ENCODE results near the gene PAX5.

Gene PAX5

GRCh38 chr9:36900856-36901220, 133.2 kb downstream of the PAX5 start:
- DNase-seq = no peak

- no peak for DNase-seq
These were observed 133.8 kb downstream of the PAX5 start for GRCh38 chr9:36900136-36900855.

GRCh38 chr9:36899406-36899805, 134.7 kb downstream of the PAX5 start:
- DNase-seq = no peak

- DNase-seq = no peak
These were observed 135.5 kb downstream of the PAX5 start for GRCh38 chr9:36898431-36899020.

GRCh38 chr9:36897478-36897877, 136.6 kb downstream of the PAX5 start:
- no peak for DNase-seq

- DNase-seq = no peak
These were observed 137.0 kb downstream of the PAX5 start for GRCh38 chr9:36897019-36897418.

- no peak for DNase-seq
These were observed 137.8 kb downstream of the PAX5 start for GRCh38 chr9:36896296-36896695.

GRCh38 chr9:36895744-36896260, 138.3 kb downstream of the PAX5 start:
- no peak for DNase-seq

- DNase-seq = no peak
These were observed 139.3 kb downstream of the PAX5 start for GRCh38 chr9:36894695-36895310.

GRCh38 chr9:36893911-36894310, 140.2 kb downstream of the PAX5 start:
- no peak for DNase-seq

- no peak for DNase-seq
These were observed 140.9 kb downstream of the PAX5 start for GRCh38 chr9:36893184-36893583.

- no peak for DNase-seq
These were observed 141.8 kb downstream of the PAX5 start for GRCh38 chr9:36892279-36892678.

GRCh38 chr9:36891341-36891811, 142.7 kb downstream of the PAX5 start:
- no peak for DNase-seq

GRCh38 chr9:36889844-36890243, 144.2 kb downstream of the PAX5 start:
- DNase-seq = no peak

- no peak for DNase-seq
These were observed 145.5 kb downstream of the PAX5 start for GRCh38 chr9:36888551-36888950.

- DNase-seq = no peak
These were observed 149.3 kb downstream of the PAX5 start for GRCh38 chr9:36884721-36885120.

GRCh38 chr9:36882594-36882993, 151.5 kb downstream of the PAX5 start:
- no peak for DNase-seq

GRCh38 chr9:36881743-36882441, 152.2 kb downstream of the PAX5 start:
- no peak for DNase-seq

GRCh38 chr9:36881316-36881715, 152.8 kb downstream of the PAX5 start:
- no peak for DNase-seq

- no peak for DNase-seq
These were observed 154.0 kb downstream of the PAX5 start for GRCh38 chr9:36880075-36880474.

- DNase-seq = no peak
These were observed 154.8 kb downstream of the PAX5 start for GRCh38 chr9:36878986-36879982.

- no peak for DNase-seq
These were observed 156.8 kb downstream of the PAX5 start for GRCh38 chr9:36877239-36877638.

All from suppressor macrophage (primary cell).